ENCODE measurements around the gene AJM1. TPM values are rescaled to one million over a fixed set of nuclear protein-coding genes. Genes with fewer than 3 reads are reported as not detected.

The AJM1 gene
- total RNA-seq, 1 donor from 2014 or later = 1.1 TPM

GRCh38 chr9:136857166-136857565, 14.9 kb downstream of the AJM1 start:
- FAIRE-seq (no peak), DNase-seq (ENCODE audit: low read depth) (no peak)
- no peak overlapping the region for H3K4me3 ChIP-seq (ENCODE audit: low read depth, low read length)
- no peak for TF ChIP-seq CTCF (IDR thresholded peaks at IDR 0.05; ENCODE audit: insufficient read depth, low read length, severe bottlenecking)
- peaks cover 8% of the 10 kb centered on the region for H3K36me3 ChIP-seq (ENCODE audit: control insufficient read depth, insufficient read depth, low read length)
- H3K27me3 ChIP-seq (ENCODE audit: control insufficient read depth, insufficient read depth, low read length) = no peaks in the 10 kb centered on the region

- no peak for FAIRE-seq
Measured at GRCh38 chr9:136857581-136858412, 15.5 kb downstream of the AJM1 start.

GRCh38 chr9:136858452-136858843, 16.2 kb downstream of the AJM1 start:
- TF ChIP-seq CTCF (IDR thresholded peaks at IDR 0.05; ENCODE audit: insufficient read depth, low read length, severe bottlenecking) = no peak
- FAIRE-seq (no peak), DNase-seq (ENCODE audit: low read depth) (no peak)
- Histone ChIP-seq H3K4me3 (ENCODE audit: low read depth, low read length) (no peak overlapping the region), H3K27me3 (ENCODE audit: control insufficient read depth, insufficient read depth, low read length) (no peaks in the 10 kb centered on the region), H3K36me3 (ENCODE audit: control insufficient read depth, insufficient read depth, low read length) (peaks cover 10% of the 10 kb centered on the region)

More at GRCh38 chr9:136857581-136858412, 15.5 kb downstream of the AJM1 start:
- TF ChIP-seq CTCF (IDR thresholded peaks at IDR 0.05; ENCODE audit: insufficient read depth, low read length, severe bottlenecking) = no peak
- no peak for DNase-seq (ENCODE audit: low read depth)
- peaks cover 10% of the 10 kb centered on the region for H3K36me3 ChIP-seq (ENCODE audit: control insufficient read depth, insufficient read depth, low read length)
- no peaks in the 10 kb centered on the region for H3K27me3 ChIP-seq (ENCODE audit: control insufficient read depth, insufficient read depth, low read length)
- H3K4me3 ChIP-seq (ENCODE audit: low read depth, low read length) = no peak overlapping the region

- no peak for FAIRE-seq
- no peak for TF ChIP-seq CTCF (IDR thresholded peaks at IDR 0.05; ENCODE audit: insufficient read depth, low read length, severe bottlenecking)
- Histone ChIP-seq H3K4me3 (ENCODE audit: low read depth, low read length) (no peak overlapping the region), H3K36me3 (ENCODE audit: control insufficient read depth, insufficient read depth, low read length) (peaks cover 13% of the 10 kb centered on the region), H3K27me3 (ENCODE audit: control insufficient read depth, insufficient read depth, low read length) (no peaks in the 10 kb centered on the region)
- no peak for DNase-seq (ENCODE audit: low read depth)
Measured at GRCh38 chr9:136858844-136859757, 16.8 kb downstream of the AJM1 start.

- TF ChIP-seq CTCF (IDR thresholded peaks at IDR 0.05; ENCODE audit: insufficient read depth, low read length, severe bottlenecking) = no peak
- DNase-seq (ENCODE audit: low read depth) = no peak
- FAIRE-seq = no peak
- peaks cover 14% of the 10 kb centered on the region for H3K36me3 ChIP-seq (ENCODE audit: control insufficient read depth, insufficient read depth, low read length)
- no peaks in the 10 kb centered on the region for H3K27me3 ChIP-seq (ENCODE audit: control insufficient read depth, insufficient read depth, low read length)
- no peak overlapping the region for H3K4me3 ChIP-seq (ENCODE audit: low read depth, low read length)
Measured at GRCh38 chr9:136860529-136860928, 18.3 kb downstream of the AJM1 start.

All from bronchial epithelial cell (primary cell).